Amniotic stem cell (primary cell): ENCODE measurements around the gene FERMT1.
"Not testable (repeated sequence)": the region's sequence is repeated elsewhere in the genome, so short reads cannot be mapped to it uniquely, and the experiment has no call there.

Experiments used
- DNase-seq: peaks from one replicate; lab custom pipeline; 2025; lab: John Stamatoyannopoulos, UW

FERMT1 gene

DNA sequence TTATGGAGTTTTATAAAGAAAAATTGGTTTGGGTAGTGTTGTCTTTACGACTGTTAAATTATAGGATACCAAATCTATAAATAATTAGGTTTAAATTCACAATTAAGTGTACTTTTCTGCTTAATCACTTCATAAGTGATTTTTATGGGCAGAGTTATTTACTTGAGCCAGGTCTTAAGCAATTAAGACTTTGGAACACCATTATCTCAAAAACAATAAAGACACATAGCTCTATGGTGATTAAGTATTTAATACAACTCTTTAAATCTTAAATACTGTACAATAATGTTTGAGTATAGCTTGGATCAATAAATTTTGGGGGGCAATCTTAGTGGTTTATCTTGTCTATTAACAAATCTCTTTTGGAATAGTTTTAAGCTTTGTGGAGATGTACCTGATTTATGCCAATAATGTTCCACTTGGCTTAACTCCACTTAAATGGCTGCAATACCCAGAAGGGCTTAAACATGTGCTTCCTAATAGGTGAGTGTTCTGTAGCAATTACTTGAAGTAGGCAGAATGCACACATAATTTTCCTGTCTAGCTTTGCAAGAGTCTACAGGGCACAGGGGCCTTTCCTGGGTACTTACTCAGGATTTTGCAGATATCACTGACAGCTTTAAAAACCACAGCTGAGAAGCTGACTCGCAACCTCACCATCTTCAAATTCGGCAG is 7.5 kb downstream of the FERMT1 start:
- no peak for DNase-seq

GRCh38 chr20:6114696-6115095 is 8.1 kb downstream of the FERMT1 start:
- no peak for DNase-seq

GRCh38 chr20:6113951-6114350 is 8.9 kb downstream of the FERMT1 start:
- DNase-seq: no peak

GRCh38 chr20:6112965-6113364 is 9.9 kb downstream of the FERMT1 start:
- DNase-seq: not testable (repeated sequence)

- no peak for DNase-seq
These were observed 14.5 kb downstream of the FERMT1 start for GRCh38 chr20:6108330-6108729.

DNA sequence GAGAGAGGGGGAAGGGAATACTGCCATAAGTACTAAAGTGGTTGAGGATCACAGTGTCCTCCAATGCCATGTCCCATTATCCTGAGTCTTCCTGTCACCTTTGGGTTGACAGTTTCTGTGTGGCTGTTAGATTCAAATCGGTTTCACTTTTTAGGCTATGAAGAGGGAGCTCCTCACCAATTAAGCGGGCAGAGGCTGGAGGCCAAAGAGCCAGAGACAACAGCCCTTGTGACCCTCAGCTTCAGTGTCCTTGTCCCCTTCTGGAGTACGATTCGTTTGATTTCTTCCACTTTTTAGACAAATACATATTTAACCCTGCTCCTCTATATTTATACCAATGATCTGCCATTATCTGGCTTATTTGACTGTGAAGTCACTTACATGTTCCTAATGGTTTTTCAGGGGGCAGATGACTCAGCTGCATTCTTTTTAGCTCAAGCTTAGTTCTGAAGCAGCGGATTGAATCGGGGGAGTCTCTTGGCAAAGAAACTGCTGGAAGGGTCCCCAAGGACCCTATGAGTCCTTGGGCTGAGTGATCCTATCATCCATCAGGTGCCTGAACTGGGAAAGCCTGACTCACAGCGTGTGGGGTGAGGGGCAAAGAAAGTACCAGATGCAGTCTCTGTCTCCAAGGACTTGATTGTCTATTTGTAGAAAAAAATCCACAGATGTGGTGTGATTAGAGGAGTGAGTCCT is 18.2 kb downstream of the FERMT1 start:
- DNase-seq: no peak

DNA sequence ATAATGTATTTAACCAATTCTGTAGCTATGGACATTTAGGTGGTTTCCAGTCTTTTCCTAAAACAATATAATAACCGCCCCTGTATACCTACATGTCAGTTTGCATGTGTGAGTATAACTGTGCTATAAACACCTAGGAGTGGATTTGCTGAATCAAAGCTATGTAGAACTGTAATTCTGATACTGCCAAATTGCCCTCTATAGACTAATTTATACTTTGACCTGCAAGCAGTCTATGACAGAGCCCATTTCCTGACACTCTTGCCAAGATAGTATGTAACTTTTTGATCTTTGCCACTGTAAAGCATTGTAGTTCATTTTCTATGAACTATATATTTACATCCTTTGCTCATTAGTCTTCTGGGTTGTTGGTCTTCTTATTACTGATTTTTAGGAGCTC is 19.5 kb downstream of the FERMT1 start:
- no peak for DNase-seq

GRCh38 chr20:6101346-6101745 is 21.5 kb downstream of the FERMT1 start:
- DNase-seq: no peak

DNA sequence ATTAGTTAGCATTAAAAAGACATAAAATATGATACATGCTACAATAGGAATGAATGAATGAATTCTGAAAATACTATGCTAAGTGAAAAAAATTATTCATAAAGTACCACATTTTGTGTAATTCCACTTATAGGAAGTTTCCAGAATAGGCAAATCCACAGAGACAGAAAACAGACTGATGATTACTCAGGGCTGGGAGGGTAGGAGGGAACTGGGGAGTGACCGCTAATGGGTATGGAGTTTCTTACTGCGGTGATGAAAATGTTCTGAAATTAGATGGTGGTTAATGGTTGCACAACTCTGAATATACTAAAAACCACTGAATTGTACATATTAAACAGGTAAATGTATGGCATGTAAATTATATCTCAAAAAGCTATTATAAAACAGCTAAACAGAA is 22.6 kb downstream of the FERMT1 start:
- DNase-seq: no peak

DNA sequence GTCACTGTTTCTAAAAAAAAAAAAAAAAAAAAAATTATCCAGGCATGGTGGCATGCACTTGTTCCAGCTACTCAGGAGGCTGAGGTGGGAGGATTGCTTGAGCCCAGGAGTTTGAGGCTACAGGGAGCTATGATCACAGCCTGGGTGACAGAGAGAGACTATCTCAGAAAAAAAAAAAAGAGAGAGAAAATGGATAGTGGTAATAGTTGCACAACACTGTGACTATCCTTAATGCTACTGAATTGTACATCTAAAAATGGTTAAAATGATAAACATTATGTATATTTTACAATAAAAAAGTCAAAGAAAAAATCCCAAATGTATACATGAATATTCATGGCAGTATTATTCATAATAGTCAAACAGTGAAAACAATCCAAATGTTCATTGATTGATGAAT is 23.0 kb downstream of the FERMT1 start:
- DNase-seq: no peak

GRCh38 chr20:6095409-6095808 is 27.4 kb downstream of the FERMT1 start:
- DNase-seq: no peak

DNA sequence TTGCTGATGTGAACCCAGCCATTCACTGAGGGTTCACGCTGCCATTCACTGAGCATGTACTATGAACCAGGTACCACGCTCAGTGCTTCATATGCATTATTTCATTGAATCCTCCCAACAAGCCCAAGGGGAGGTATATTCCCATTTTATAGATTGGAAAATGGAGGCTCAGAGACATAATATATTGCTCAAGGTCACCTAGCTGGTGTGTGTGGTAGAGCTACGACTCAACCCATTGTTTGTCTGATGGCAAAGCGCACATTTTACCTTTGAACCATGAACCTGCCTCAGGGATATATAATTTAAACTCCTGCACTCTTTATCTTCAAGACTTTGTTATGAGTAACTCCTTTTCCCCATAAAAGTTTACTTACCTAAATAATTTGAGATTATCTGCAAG is 28.3 kb downstream of the FERMT1 start:
- no peak for DNase-seq

- no peak for DNase-seq
These were observed 28.8 kb downstream of the FERMT1 start for GRCh38 chr20:6094063-6094462.

DNA sequence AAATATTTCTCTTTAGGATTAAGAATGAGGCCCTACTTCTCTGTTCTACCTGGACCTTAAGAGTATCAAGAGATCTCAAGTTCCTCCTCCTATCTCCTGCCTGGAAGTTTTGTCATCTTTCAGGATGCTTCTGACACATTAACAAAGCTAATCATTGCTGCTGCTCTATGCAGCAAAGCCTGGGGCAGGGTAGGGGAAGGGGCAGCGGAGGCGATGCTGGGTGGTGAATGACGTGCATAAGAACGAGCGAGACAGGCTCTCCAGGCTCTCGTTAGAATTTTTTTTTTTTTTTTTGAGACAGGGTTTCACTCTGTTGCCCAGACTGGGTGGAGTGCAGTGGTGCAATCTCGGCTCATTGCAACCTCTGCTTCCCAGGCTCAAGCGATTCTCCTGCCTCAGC is 31.2 kb downstream of the FERMT1 start:
- DNase-seq: no peak

DNA sequence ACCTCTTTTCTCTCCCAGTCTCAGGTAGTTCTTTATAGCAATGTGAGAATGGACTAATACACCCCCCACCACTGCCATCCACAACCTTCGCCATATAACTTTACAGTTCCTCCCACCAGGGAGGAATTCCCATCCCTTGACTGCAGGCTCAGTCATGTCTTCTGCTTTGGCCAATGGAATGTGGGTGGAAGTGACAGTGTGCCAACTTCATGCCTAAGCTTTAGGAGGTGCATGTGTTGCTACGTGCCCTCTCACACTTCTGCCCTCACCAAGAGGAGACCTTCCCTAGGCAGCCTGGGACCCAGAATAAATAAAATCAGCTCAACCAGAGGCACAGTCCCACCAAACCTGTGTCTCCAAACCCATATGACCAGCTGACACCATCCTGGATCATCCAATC is 36.0 kb downstream of the FERMT1 start:
- DNase-seq: no peak

DNA sequence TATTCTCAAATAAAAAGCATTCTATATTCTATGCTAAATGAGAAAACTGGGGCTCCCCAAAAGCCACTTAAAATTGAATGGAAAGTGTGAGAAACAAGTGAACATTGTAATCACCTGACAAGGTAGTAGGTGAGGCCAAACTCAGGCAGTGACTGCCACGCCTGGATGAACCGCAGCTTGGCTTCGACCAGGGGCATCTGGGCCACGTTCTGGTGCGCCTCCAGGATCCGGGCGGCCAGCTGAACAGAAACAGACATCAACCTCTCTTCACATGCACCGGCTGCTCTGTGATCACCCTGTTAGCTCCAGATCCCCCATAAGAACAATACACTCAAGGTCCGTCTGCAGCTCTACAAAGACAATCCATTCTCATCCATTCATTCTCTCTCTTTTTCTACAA is 38.9 kb downstream of the FERMT1 start:
- DNase-seq: no peak

DNA sequence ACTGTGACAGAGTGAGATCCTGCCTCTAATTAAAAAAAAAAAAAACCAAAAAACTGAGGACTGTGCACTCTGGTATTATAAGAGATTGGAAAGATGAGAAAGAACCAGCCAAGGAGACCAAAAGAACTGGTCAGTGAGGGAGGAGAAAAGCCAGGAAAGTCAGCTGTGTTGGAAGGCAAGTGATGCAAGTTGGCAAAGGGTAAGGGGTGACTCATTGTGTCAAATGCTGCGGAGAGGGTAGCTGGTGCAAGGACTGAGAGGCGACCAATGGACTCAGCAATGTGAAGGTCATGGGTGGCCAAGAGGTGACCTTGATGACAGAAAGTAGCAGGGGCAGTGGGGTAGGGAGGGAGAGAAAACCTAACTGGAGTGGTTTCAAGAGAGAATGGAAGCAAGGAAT is 41.6 kb downstream of the FERMT1 start:
- no peak for DNase-seq

- no peak for DNase-seq
These were observed 43.8 kb downstream of the FERMT1 start for GRCh38 chr20:6079016-6079415.

DNA sequence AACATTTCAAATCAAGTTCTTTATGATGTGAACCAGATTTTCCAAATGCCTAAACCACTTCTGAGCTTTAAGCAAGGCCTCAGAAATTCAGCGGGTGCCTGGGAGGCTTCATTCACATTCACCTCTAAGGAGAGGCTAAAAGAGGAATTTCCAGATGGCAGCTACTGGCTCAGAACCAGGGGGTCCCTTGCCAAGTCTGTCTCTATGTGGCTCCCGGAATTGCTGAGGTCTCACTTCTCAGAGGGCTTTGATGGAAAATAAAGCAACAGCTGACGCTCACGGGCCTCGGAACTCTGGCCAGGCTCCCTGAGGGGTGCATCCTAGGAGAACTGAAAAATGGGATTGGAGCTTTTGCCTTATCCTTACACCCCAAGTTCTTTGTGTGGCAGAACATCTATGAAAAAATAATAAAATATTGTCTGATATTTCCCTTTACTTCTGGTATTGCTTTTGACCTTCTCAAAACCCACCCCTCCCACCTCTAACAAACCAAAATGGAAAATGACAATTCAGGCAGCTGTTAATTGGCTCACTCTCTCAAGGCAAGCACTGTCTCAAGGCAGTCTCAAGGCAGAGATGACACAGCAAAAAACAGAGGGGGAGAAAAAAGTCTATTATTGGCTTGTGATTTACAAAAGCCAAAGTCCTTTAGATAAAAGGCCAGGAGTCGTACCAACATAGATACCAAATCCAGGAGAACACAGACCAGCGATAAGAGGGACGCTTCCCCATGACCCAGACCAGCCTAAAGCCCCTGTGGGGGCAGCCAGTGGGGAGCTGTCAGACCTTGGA is 47.2 kb downstream of the FERMT1 start:
- no peak for DNase-seq

DNA sequence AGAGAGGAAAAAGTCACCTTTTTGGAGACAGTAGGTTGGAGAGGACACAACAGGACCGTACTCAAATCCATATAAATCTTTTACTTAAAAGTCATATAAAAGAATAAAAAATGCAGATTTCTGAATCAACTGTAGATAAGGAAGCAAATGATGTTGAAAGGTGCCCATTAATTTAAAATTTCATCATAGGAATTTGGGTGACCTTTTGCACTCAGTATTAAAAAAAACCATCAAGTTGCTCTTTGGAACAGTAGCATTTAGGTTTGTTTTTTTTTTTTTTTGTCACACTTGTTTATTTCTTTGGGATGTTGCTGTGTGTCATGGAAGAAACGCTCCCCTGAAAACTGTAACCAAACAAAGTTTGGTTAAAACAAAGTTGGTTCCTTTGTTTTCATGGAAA is 48.0 kb downstream of the FERMT1 start:
- no peak for DNase-seq

GRCh38 chr20:6074145-6074561 is 48.7 kb downstream of the FERMT1 start:
- DNase-seq: no peak

DNA sequence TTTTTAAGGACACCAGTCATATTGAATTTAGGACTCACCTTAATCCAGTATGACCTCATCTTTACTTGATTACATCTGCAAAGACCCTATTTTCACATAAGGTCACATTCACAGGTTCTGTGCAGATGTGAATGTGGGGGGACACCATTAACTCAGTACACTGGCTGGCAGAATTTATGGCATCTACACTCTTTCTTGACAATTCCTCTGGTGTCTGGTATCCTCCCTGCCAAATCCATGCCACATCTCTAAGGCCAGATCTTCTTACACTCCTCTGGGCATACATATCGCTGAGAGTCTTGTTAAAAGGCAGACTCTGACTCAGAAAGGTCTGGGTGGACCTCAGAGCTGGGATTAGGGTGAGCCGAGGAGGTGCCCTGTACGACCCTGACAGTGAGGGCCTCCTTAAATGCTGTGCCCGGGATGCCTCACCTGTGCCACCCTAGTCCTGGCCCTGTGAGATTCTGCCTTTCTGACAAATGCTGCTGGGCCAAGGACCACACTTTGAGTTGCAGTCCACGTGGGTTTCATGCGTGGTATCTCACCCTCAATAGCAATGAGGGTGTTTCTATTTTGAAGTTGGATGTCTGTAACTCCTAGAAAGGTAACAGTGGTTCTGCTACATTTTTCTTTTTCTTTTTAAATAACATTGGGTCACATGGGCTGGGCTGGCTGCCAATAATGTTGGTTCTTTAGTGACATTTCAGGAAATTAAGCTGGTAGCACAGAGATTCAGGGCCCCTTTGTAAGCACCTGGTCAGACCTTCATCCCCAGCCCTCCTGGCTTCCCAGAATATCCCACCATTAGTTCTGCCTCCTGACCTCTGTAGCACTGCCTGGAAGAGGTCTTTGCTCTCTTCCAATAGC is 51.8 kb downstream of the FERMT1 start:
- no peak for DNase-seq
